Fibroblast of peridontal ligament (primary cell): Measurements from ENCODE around the gene IFITM5.
"Not testable (repeated sequence)": the region's sequence is repeated elsewhere in the genome, so short reads cannot be mapped to it uniquely, and the experiment has no call there.

ENCODE experiments used
- DNase-seq: peaks from one replicate; pipeline ENCODE4 v3.0.0-alpha.2; 2010; ENCODE audit errors: extremely low read depth

The IFITM5 gene

DNA sequence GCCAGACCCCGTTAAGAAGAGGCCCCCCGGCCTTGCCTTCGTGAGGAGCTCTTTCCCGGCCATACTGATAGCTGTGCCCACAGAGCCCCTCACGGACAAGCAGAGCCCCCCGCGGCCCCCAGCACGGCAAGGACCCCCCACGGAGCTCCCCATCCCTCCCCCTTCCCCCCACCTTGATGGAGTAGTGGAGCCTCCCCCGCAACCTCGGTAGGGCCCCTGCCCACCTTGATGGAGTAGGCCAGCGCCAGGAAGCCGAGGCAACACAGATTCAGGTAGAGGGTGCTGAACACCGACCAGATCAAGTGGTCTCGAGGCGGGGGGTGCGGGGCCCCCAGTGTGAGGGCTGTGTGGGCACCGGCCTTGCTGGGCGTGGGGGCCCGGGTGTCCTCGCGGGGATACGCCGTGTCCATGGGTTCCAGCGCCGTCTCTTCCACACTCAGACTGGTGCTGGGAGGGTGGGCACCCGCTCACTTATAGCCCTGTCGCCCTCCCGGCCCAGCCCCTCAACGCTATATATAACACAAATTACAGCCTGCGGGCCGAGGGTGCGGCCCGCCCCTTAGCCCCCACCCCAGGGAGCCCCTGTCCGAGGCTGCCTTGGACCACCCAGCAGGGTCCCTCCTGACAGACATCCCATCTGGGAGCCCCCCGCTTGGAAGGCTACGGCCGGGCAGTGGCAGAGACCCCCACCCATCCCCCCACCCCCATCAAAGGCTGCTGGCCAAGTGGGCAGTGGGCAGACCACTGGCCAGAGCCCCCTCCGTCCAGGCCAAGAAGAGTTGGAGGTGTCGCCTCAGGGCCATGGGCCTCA lies at the start of gene IFITM5:
IFITM5 (minus strand) TSS at position 446 of the 811 bp plus-strand sequence; CDS start at position 410, 36 bp downstream.
- no peak for DNase-seq

DNA sequence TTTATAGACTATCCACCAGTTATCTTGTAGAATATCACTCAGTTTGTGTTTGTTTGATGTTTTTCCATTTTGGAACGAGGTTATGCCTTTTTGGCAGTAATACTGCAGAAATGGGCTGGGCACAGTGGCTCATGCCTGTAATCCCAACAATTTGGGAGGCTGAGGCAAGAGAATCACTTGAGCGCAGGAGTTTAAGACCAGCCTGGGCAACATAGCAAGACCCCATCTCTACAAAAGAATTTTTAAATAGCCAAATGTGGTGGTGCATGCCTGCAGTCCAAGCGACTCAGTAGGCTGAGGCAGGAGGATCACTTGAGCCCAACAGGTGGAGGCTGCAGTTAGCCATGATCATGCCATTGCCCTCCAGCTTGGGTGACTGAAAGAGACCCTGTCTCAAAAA lies 47.2 kb upstream of the IFITM5 start:
- no peak for DNase-seq

DNA sequence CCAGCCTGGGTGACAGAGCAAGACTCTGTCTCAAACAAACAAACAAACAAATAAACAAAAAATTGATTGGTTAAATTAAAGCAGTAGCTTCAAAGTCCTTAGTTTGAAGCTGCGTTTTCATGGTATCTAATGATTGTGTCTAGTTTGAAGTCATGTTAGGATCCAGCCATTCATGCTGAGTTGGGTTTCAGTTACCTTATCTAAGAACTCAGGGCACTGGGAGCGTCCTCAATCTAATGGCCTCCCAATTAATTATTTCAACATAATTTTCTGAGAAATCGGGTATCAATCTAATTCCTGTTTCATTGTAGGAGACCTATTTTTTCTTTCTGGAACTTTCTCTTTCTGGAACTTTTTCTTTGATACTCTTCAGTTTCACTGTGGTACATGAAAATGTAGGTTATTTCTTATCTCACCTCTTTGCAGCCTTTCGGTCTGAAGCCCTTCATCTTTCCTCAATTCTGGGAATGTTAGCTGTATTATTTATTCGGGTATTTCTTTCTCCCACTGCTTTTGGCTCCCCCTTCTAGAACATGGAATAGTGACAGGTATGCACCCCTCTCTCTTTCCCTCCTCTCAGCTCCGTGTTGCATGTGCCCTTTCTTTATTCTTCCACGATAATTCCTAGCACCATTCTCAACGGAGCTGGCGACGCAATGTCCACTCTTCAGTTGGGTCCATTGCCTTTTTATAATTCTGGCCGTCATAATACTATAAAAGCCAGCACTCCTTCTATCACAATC lies 45.7 kb upstream of the IFITM5 start:
- DNase-seq = no peak

DNA sequence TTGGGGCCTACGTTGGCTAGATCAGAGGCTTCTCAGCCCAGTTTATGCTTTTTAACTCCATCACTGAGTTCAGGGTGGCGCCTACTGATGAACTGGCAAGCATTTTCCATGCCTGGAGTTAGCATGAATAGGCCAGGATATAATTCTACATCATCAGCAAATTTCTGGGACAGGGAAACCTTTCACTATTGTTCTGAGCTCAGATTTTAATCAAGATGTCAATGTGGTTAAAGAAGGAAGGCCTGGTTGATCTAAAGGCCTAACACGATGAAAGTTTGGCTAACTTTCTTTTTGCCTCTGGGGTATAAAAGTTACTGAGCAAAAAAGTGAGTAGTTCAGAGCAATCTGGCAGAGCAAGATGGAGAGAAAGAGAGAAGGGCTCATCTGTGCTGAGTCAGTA lies 43.0 kb upstream of the IFITM5 start:
- peak; percentile 41 for DNase-seq

DNA sequence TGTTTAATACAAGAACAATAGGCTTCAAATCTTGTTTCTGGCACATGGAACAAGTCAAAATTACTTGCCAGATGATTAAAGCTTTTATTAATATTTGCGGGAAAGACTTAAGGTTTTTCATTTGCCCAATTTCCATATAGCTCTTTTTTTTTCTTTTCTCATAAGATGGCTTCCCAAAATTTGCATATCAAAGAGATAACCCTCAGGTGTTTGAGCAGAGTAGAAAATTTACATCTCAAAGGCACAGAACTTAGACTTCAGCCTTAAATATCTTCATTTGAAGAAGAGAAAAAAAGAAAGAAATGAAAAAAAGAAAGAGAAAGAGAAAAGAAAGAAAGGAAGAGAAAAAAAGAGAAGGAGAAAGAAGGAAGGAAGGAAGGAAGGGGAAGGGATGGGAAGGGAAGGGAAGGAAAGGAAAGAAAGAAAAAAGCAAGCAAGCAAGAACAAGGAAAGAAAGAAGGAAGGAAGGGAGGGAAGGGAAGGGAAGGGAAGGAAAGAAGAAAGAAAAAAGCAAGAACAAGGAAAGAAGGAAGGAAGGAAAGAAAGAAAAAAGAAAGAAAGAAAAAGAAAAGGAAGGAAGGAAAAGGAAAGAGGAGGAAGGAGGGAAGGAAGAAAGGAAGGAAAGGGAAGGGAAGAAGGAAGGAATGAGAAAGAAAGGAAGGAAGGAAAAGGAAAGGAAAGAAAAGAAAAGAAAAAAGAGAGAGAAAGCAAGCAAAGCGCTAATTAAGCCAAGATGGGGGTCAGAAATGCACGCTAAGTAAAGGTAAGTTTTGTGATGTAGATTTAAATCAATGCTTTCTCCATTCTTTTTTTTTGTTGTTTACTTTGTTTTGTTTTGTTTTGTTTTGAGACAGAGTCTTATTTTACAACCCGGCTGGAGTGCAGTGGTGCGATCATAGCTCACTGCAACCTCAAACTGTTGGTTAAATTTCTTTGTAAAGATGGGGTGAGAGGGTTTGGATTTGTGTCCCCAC lies 41.5 kb upstream of the IFITM5 start:
- DNase-seq = no peak

DNA sequence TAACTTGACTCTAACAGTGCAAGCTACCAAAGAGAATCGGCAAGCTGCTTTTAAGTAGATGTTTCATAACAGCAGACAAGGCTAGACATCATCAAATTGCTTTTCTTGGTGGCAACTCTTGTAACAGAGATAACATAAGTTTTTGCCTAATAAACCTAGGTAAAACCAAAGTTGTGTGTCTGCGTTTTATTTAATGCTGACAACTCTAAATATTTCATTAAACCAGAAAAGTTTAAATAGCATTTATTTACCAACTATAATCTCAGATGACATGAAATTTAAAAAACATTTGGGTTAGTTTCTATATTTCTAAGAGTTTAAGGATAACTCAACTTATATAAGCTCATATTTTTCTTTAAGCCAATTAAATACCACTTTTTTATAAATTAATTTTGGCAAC lies 40.6 kb upstream of the IFITM5 start:
- no peak for DNase-seq

DNA sequence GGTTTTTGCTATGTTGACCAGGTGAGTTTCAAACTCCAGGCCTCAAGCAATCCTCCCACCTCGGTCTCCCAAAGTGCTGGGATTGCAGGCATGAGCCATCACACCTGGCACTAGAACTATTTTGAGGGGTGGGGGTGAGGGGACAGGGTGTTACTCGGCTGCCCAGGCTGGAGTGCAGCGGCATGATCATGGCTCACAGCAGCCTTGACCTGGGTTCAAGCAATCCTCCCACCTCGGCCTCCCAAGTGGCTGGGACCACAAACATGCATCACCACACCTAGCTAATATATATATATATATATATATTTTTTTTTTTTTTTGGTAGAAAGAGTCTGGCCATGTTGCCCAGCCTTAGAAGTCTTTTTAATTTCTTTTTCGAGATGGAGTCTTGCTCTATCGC lies 38.4 kb upstream of the IFITM5 start:
- no peak for DNase-seq

DNA sequence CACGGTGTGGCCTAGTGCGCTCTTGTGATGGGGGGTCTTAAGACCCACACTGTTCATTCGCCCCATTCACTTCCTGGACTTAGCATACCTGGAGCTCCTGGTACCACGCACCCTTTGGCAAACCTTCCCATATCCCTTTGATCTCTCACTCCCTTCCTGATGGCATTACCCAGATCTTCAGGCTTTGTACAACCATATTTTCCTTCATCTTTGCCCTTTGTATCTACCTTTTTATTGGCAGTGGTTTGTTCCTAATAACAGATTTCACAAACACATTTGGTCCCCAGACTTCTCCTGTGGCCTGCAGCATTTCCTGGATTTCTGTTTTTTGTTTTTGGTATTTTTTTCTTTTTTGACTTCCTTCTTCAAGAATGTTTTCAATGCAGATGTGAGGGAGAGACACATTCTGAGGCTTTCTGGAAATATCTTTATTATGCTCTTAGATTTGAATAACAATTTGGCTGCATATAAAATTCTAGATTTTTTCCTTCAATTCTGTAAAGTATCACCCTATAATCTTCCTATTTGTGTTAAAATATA lies 37.4 kb upstream of the IFITM5 start:
- DNase-seq = no peak

DNA sequence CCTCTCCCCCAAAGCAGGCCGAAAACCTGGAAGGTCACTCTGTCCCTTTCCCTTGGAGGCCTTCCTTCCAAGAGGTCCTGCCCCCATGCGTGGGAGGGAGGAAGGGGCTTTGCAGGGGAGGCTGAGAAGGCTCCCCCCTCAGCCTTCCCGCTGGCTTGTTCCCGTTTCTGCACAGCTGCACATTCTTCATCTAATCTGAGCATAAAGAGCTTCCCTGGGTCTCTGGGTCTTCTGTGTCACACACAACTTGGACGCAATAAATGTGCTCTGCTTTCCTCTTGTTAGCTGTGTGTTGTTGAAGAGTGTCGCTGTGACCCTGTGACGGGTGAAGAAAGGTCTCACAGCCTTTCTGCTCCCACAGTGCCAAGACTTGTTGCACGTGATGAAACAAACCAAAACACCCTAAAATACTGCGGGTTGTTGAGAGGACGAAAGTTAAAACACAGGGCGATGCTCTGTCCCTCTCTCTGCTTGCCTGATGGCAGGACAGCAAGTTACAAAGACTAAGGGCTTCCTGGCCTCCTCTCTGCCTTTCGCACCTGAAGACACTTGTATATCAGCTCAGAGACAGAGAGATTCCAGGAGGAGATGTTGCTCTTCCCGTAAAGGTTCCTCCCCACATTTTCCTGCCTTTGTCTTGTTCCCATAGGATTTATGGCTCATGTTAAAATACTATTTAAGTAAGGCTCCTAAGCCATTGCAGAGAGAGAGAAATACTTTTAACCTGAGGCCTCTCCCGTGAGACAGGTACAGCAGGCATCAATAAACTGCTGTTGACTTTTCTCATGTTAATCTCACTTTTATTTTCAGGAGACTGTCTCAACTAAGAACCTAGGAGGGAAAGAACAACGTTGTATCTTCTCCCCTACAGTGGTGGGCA lies 36.7 kb upstream of the IFITM5 start:
- DNase-seq = no peak

DNA sequence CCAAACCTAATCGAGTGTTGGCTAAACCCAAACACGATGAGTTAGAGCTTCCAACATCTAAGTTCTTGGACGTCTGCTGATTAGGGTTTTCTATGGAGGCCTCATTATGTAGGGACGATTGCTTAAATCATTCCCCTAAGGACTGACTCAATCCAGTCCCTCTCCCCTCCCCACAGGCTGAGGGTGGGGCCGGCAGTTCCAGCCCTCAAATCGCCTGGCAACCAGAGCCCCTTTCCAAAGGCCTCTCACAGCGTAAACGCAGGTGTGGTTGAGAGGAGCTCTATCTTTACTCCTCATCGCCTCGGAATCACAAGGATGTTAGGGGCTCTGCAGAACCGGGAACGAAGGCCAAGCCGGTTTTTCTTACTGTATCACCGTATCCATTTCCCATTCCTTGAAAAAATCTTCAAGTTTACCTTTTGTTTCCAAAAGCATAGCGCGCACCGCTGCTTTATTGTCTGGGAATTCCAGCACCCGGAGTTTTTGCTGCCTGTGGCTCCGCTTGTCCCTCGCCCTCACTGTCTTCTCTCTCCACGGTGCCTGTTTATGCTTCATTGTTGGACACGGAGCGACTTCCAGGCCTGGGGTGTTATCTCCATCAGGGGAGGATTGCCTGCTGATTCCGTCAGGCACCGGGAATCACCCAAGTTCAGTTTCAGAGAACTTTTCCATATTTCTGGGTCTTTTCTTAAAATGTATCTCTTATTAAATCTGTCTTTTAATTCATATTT lies 35.1 kb upstream of the IFITM5 start:
- peak; percentile 55 for DNase-seq

DNA sequence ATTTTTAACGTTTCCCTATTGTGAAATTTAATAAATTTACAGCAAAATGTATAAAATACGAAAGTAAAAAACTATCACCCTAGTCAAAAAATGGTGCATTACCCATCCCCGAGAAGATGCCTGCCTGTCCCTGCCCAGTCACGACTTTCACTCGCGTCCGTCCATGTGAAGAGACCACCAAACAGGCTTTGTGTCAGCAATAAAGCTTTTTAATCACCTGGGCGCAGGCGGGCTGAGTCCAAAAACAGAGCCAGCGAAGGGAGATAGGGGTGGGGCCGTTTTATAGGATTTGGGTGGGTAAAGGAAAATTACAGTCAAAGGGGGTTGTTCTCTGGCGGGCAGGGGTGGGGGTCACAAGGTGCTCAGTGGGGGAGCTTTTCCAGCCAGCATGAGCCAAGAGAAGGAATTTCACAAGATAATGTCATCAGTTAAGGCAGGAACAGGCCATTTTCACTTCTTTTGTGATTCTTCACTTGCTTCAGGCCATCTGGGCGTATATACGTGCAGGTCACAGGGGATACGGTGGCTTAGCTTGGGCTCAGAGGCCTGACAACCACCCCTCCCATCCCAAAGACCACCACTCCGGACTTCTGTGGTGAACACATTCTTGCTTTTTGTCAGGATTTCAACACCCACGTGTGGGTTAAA lies 34.4 kb upstream of the IFITM5 start:
- not testable (repeated sequence) for DNase-seq

DNA sequence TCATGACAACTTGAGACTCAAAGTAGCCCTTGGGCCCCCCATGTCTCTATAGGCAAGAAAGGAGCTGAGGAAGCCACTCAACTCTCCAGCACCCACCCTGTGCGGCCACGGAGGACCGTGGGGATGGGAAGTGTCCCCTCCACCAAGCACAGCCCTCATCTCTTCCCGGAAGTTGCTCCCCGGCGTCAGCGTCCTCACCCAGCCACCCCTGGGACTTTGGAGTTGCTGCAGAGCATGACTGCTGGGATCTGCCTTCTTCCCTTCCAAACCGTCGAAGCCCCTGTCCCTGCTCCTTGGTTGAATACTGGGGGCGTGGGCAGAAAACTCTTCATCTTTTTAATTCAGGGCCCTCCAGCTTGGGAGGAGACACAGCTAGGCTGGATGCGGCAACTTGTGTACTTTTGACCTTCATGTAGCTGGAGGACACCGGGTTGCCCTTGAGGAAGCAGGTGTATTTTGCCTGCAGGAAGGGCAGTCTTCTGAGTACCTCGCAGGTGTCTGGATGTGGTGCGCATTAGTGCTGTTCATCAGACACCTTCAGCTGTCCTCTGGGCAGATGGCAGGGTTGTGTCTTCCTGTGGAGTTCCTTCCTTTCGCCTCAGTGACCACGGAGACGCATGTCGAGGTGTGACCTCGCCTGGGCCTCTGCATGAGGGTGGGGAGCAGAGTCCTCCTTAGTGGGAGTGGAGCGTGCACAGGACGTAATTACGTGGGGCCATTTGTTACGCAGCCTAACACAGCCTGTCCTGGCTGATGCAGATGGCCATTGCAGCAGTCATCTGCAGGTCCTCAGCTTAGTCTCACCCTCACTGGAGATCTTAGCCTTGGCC lies 33.5 kb upstream of the IFITM5 start:
- DNase-seq = no peak

DNA sequence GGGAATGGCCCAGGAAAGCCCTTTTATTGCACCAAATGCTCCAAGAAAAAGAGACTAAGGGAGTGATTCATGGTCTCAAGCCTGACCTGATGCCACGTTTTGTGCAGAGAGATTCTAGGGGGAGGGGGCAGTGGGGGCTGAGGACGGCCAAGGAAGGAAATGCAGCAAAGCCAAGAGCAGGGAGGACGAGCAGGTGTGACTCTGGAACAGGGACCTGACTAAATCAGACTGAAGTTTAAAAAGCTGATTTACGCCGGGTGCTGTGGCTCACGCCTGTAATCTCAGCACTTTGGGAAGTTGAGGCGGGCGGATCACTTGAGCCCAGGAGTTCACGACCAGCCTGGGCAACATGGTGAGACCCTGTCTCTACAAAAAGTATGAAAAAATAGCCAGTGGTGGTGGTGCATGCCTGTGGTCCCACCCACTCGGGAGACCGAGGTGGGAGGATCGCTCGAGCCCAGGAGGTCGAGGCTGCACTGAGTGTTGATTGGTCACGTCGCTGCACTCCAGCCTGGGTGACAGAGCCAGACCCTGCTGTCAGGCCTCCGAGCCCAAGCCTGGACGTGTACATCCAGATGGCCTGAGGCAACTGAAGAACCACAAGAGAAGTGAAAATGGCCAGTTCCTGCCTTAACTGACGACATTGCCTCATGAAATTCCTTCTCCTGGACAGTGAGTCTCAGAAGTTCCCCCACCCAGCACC lies 32.2 kb upstream of the IFITM5 start:
- no peak for DNase-seq

DNA sequence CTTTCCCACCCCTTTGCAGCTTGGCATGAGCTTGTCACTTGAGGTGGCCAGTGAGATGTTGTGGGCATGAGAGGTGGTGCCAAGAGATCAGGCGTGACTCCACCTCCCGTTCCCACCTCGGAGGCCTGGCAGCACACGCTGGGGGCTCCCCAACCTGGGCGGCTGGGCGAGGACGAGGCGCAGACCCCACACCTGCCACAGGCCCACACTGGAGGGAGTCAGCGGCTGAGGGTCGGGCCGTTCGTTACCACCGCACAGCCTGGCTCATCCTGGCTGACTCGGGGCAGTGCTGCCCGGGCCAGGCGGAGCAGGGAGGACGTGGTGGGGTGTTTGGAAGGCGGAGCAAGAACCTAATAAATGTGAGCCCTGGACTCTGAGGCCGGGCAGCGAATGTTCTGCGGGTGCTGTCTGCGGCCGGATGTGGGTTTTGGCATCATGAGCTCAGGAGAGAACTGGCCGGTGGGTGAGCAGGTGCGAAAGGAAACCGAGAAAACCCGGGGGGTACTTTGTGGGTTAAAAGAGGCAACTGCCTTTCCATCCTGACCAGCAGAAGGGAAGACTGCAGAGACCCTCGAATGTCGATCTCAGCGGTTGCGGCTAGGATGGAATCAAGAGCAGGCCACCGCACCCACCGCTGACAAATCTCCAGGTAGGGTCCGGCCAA lies 31.5 kb upstream of the IFITM5 start:
- DNase-seq = no peak

DNA sequence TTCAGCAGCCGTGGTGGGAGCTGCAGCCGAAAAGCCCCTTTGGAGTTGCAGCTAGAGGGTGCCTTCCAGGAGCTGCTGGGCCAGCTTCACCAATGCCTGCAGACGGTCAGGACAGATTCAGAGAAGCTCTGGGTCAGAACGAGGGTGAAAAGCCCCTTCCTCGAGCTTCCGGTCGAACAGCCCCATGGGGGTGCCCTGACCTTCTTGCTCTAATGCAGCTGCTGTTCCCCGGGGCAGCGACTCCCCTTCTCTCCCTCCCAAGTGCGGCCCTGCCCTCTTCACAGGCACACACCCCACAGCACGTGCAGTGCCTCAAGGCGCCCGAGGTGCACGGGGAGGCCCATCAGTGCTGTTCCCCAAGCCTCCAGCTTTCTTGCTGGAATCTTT lies 31.0 kb upstream of the IFITM5 start:
- no peak for DNase-seq

DNA sequence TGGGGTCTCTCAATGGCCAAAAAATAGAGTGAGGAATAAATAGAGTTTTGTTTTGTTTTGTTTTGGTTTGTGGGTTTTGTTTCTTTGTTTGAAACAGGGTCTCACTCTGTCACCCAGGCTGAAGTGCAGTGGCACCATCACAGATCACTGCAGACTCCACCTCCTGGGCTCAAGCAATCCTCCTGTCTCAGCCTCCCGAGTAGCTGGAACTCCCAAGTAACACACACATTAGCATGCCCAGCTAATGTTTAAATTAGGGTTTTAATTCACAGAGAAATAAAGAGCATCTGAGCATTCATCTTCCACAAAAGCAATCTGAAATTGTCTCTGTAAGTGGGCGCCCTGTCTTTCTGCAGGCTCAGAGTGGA lies 30.5 kb upstream of the IFITM5 start:
- DNase-seq = no peak

DNA sequence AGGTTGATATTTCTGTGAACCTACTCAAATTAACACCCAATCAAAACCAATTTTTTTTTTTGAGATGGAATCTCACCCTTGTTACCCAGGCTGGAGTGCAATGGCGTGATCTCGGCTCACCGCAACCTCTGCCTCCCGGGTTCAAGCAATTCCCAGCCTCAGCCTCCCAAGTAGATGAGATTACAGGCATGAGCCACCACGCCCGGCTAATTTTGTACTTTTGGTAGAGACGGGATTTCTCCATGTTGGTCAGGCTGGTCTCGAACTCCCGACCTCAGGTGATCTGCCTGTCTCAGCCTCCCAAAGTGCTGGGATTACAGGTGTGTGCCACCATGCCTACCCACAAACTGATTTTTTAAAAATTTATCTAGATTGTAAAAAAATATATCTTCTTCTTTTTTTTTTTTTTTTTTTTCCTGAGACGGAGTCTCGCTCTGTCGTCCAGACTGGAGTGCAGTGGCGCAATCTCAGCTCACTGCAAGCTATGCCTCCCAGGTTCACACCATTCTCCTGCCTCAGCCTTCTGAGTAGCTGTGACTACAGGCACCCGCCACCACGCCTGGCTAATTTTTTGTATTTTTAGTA lies 29.3 kb upstream of the IFITM5 start:
- not testable (repeated sequence) for DNase-seq
